NCI-H345 treated with DMSO at 0.1 percent for 48 hours (cell line): ENCODE results near the gene ZYG11A.
"Not testable (repeated sequence)": the region's sequence is repeated elsewhere in the genome, so short reads cannot be mapped to it uniquely, and the experiment has no call there.

Source experiments
- DNase-seq: peaks from one replicate; lab custom pipeline; 2025; ENCODE audit not compliant: unreplicated experiment; lab: John Stamatoyannopoulos, UW

The ZYG11A gene

DNA sequence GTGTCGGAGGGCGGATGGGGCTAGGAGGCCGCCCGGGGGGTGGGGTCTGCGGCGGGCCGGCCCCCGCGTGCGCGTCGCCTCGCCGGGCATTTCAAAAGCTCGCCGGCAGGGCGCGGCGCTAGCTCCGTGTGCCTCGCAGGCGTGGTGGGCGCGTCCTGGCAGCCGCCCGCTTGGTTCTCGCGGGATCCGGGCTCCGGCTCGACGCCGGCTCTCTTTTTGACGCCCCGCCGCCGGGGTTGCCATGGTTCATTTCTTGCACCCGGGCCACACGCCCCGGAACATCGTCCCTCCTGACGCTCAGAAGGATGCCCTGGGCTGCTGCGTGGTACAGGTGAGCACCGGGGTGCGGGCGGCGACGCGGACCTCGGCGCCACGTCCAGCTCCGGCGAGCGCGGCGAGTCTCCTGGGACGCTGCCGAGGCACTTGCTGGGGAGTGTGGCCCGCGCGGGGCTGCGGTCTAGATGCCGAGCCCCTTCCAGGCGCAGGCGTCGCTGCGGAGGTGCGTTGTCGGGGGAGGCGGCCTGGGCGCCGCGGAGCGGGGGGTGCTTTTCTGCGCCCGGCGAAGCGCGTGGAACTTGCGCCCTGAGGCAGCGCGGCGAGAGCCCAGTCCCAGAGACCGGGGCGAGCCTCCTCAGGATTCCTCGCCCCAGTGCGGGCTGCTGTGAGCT is at the start of gene ZYG11A:
Gene ZYG11A, plus strand, starts transcription at position 118 of the 668 bp plus-strand sequence. Its CDS starts 124 bp downstream, at position 242.
- DNase-seq = peak; percentile 26

DNA sequence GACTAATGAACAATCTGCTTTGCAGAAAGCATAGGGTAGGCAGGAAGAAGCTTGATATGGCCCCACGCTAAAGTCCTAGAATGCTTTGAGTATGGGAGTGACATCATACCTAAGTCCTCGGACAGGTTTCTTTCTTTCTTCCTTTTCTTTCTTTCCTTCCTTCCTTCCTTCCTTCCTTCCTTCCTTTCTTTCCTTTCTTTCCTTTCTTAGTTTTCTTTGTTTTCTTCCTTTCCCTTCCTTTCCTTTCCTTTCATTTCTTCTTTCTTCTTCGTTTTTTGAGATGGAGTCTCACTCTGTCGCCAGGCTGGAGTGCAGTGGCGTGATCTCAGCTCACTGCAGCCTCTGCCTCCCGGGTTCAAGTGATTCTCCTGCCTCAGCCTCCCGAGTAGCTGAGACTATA is 48.8 kb upstream of the ZYG11A start:
- DNase-seq = not testable (repeated sequence)

DNA sequence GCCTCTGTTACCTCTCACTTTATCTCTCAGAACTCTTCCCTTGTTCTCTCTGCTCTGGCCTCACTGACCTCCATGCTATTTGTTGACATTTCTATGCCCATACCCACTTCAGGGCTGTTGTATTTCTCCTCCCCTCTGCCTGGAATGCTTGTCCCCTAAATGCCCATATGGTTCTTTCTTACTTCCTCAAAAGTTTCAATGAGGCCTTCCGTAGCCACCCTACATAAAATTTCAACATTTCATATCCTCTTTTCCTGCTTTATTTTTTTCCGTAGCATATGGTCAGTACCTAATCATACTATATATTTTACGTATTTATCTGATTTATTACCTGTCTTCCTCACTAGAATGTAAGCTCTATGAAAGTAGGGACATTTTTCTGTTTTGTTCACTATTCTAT is 47.1 kb upstream of the ZYG11A start:
- no peak for DNase-seq

DNA sequence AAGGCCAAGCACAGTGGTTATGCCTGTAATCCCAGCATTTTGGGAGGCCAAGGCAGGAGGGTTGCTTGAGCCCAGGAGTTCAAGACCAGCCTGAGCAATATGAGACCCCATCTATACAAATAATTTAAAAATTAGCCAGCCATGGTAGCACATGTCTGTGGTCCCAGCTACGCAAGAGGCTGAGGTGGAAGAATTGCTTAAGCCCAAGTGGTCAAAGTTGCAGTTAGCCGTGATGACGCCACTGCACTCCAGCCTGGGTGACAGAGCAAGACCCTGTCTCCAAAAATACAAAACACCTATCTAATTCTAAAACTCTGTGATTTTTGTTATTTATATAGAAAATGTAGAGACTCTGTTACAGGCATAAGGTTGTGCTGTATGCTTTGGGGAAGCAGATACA is 44.2 kb upstream of the ZYG11A start:
- DNase-seq = no peak

DNA sequence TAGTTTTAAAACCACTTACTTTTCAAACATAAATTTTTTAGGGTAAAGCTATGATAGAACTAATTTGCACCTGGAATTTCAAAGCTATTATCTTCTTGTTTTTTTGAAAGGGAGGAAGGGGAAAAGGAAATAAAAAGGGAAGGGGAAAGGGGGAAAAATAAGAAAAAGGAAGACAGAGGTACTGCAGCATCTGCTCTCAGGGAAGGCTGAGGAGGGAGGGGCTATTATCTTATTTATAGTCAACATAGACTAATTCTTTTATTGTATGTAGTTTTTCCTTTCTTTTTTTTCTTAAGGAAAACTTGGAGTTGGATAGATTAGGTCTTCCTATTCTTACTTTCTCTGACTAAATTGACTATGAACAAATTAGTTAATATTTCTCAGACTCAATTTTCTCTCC is 41.5 kb upstream of the ZYG11A start:
- DNase-seq = no peak

DNA sequence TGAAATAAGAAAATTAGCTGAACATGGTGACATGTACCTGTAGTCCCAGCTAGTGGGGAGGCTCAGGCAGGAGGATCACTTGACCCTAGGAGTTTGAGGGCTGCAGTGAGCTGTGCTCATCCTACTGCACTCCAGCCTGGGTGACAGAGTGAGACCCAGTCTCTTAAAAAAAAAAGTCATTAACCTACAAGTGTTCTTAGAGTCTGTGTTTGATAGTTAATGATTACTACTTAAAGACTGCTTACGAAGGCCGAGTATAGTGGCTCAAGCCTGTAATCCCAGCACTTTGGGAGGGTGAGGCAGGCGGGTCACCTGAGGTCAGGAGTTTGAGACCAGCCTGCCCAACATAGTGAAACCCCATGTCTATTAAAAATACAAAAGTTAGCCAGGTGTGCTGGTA is 38.5 kb upstream of the ZYG11A start:
- DNase-seq = not testable (repeated sequence)

DNA sequence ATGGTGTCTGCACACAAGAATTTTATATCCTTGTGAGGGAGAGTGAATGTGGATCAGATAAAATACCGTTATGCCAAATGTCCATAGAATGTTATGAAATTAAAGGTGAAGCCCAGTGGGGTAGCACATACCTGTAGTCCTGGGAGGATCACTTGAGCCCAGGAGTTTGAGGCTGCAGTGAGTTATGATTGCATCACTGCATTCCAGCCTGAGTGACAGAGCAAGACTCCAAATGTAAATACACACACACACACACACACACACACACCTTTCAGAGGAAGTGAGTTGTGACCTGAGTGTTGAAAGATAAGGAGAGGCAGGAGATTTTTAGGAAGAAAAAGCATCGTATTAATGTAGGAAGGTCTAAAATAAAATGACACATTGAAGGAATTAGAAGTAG is 28.1 kb upstream of the ZYG11A start:
- no peak for DNase-seq

DNA sequence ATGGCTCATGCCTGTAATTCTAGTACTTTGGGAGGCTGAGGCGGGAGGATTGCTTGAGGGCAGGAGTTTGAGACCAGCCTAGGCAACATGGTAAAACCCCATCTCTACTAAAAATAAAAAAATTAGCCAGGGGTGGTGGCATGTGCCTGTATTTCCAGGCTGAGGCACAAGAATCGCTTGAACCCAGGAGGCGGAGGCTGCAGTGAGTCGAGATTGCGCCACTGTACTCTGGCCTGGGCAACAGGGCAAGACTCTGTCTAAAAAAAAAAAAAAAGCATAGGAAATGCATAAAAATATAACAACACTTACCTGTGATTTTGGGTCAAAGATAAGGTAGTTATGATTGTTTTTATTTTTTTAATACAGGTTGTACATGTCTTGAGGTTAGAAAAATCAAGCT is 21.7 kb upstream of the ZYG11A start:
- DNase-seq = not testable (repeated sequence)

DNA sequence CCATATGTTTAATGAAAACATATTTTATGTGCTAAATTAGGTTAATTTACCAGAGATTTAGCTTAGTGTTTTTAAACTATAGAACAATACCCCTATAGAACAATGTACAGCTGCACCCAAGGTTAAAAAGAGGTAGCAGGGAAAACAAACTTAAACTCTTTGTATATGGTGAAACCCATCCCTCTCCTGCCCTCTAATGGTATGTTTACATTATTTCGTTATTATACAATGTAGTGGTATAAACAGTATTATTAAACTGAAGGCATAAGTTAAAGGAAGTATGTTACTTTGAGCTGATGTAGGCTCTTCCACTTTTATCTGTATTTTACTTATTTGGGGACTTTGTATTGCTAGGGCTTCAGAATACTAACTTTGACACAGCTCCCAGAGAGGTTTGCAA is 16.7 kb upstream of the ZYG11A start:
- no peak for DNase-seq

DNA sequence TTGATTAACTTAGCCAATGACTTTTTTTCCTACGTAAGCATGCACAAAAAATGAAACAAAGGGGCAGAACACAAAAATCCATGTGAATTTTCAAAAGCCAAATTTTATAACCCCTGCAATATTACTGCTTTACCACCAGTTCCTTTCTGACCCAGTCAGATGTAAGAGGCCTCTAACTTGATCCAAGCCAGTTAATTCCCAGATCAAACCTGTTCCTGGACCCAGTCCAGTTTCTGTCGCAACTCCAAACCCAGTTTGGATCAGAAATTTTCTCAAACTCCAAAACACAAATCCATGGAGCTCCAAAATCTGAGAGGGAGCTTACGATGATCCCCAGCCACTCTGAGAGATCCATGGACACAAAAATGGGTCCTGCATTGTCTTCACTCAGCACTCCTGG is 7.8 kb upstream of the ZYG11A start:
- no peak for DNase-seq

DNA sequence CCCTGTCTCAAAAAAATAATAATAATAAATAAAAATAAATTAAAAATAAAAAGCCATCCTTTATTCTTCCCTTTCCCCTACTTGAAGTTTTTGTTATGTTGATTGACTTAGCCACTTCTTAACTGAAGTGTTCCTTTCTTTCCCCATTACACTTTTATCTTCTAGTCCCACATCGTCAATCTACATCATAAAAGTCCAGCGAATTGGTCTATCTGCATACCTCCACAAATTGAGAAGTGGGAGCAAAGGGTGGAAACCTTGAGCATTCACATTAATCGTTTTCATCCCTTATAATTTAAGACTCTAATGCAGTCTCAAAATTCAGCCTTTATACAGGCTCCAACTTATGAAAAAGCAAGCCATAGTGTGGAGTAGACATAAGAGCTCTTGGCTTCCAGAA is 6.5 kb upstream of the ZYG11A start:
- DNase-seq = no peak

DNA sequence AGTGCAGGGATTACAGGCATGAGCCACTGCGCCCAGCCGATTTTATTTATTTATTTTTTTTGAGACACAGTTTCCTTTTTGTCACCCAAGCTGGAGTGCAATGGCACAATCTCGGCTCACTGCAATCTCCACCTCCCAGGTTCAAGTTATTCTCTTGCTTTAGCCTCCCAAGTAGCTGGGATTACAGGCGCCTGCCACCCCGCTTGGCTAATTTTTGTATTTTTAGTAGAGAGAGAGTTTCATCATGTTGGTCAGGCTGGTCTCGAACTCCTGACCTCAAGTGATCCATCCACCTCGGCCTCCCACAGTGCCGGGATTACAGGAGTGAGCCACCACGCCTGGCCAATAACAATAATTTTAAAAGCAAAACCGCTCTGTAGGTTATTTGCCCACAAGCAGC is 3.4 kb upstream of the ZYG11A start:
- DNase-seq = not testable (repeated sequence)

DNA sequence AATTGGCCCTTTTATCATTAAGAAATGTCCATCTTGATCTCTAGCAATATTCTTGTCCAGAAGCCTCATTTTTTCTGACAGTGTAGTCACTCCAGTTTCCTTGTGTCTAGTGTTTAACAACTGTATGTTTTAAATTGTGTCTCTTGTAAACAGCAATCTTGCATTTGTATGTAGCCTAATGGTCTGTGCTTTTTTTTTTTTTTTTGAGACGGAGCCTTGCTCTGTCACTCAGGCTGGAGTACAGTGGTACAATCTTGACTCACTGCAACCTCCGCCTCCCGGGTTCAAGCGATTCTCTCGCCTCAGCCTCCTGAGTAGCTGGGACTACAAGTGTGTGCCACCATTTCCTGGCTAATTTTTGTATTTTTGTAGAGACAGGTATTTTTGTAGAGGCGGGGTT is 2.6 kb downstream of the ZYG11A start:
- DNase-seq = not testable (repeated sequence)

DNA sequence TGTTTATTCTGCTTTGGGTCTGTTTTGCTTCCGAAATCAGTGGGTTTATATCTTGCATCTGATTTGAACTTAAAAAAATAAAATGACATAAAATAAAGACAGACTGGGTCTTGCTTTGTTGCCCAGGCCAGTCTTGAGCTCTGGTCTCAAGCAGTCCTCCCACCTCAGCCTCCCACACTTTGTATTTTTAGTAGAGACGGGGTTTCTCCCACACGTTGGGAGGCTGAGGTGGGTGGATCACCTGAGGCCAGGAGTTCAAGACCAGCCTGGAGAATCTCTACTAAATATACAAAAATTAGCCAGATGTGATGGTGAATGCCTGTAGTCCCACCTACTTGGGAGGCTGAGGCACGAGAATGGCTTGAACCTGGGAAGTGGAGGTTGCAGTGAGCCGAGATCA is 5.9 kb downstream of the ZYG11A start:
- DNase-seq = no peak

DNA sequence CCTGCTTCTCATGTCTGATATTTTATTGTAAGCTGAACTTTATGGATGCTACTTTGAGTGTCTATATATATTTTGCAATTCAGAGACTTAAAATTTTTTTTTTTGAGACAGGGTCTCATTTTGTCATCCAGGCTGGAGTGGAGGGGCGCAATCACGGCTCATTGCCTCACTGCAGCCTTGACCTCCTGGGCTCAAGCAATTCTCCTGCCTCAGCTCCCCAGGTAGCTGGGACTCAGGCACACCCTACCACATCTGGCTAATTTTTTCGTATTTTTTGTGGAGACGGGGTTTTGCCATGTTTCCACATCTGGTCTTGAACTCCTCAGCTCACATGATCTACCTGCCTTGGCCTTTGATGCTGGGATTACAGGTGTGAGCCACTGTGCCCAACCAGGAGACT is 8.4 kb downstream of the ZYG11A start:
- DNase-seq = no peak

DNA sequence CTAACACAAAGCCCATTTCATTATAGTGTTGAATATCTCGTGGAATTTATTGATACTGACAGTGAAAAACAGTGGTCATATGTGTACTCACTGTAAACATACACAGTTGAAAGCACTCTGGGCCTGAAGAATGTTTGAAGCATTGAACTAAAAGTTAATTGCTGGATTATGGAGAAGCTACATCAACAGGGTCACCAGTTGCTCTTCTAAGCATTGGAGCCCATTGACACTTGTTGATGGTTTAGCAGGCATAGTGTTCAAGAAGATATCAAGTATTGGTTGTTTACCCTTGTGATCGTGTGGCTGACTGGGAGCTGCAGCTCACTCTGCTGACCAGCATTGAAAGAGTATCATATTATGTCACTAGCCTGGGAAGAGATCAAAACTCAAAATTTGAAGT is 10.3 kb downstream of the ZYG11A start:
- DNase-seq = no peak

DNA sequence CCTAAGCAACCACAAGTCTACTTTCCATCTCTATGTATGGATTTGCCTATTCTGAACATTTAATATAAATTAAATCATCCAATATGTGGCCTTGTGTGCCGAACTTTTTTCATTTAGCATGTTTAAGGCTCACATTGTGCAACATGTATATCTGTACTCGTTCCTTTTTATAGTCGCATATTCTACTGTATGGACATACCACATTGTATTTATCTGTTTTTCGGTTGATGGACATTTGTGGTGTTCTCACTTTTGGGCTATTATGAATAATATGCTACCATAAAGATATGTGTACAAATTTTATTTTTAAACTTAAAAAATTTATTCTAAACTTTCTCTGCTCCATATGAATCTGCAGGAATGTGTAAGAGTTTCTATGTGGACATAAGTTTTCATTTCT is 13.0 kb downstream of the ZYG11A start:
- DNase-seq = no peak

DNA sequence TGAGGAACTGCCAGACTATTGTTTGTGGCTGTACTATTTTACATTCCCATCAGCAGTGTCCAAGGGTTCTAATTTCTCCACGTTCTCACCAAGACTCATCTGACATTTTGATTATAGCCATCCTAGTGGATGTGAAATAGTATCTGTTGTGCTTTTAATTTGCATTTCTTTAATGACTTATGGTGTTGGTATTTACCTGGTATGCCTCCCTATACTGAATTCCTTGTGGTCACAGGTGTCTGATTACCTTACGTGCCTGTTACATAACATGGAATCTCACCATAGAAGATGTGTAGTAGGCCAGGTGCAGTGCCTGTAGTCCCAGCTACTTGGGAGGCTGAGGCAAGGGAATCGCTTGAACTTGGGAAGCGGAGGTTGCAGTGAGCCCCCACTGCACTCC is 13.5 kb downstream of the ZYG11A start:
- DNase-seq = no peak

DNA sequence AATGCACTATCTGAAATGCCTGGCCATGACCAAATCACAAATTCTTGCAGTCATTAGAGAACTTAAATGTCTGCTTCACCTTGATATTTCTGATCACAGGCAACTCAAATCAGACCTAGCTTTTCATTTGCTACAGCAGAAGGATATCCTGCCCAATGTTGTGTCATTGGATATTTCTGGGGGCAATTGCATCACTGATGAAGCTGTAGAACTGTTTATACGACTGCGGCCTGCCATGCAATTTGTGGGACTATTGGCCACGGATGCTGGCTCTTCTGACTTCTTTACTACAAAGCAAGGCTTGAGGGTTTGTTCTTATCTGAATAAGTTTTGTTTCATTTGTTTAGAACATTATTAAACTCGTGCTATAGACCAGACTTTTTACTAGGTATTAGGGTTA is 14.9 kb downstream of the ZYG11A start:
- no peak for DNase-seq

DNA sequence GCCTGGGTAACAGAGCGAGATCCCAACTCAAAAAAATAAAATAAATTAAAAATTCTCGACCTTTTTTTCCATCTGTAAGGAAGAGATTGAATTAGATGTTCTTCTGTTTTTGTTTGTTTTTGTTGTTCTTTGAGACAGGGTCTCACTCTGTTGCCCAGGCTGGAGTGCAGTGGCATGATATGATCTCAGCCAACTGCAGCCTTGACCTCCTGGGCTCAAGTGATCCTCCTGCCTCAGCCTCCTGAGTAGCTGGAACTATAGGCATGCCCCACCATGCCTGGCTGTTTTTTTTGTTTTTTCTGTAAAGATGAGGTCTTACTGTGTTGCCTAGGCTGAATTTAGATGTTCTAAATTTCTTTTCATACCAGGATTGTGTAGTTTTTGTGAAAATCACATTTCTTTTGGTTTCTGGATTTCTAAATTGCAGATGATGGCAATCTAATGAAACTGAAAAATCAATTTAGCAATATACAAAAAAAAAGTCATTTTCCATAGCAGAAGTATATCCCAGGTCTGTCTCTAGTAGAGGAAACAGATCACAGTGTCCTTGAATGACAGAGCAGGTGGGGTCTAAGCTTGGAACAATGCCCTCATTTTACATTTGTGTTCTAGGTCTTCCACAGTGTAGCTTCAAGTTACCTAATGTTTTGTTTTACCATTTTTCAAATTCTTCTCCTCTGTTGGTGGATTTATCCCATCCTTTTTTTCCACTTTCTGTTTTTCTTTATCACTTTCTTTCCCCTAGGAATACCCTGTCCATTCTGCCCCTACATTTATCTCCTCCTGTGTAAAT is 20.3 kb downstream of the ZYG11A start:
- no peak for DNase-seq

DNA sequence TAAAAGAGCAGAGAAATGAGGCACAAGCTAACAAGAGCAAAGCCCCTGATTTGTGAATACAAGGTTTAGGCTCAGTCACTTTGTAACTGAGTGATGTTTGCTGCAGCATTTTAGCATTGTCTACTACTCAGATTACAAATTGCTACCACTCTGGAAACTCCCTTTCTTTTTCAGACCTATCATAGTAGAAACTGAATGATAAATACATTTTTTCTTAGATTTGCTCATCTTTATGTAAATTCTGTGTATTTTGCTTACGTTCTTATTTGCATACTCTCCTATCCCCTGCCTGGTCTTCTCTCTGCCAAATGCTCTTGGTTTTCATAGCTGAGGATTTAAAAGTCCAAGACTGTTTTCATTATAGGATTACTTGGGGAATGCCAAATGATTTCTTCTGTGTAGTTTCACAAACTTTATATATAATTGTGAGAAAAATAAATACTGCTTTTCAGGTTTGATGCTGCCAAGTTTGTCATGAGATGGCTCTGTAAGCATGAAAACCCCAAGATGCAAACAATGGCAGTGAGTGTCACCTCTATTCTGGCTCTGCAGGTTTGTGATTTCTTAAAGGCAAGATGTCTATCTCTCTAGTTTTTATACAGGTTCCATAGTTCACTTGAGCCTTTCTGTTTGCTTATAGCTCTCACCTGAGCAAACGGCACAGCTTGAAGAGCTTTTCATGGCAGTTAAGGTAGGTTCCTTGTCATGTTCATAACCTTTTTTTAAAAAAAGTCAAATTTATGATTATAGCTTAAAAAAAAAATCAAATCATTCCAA is 24.7 kb downstream of the ZYG11A start:
- DNase-seq = no peak

DNA sequence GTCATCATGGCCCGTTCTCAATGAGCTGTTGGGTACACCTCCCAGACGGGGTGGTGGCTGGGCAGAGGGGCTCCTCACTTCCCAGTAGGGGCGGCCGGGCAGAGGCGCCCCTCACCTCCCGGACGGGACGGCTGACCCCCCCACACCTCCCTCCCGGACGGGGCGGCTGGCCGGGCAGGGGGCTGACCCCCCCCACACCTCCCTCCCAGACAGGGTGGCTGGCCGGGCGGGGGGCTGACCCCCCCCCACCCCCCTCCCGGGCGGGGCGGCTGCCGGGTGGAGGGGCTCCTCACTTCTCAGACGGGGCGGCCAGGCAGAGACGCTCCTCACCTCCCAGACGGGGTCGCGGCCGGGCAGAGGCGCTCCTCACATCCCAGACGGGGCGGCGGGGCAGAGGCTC is 27.2 kb downstream of the ZYG11A start:
- DNase-seq = not testable (repeated sequence)
